Activated CD8-positive, alpha-beta memory T cell treated with anti-CD3 and anti-CD28 coated beads, Interleukin-2, amount 50 U/mL, for 48 hours (primary cell): ENCODE measurements around the gene GPR31.
A peak's percentile ranks its signal among the peaks of the same experiment; 100 is the strongest.

Experiments
- DNase-seq: peaks from one replicate; pipeline ENCODE4 v3.0.0-alpha.2; 2020

The GPR31 gene

DNA sequence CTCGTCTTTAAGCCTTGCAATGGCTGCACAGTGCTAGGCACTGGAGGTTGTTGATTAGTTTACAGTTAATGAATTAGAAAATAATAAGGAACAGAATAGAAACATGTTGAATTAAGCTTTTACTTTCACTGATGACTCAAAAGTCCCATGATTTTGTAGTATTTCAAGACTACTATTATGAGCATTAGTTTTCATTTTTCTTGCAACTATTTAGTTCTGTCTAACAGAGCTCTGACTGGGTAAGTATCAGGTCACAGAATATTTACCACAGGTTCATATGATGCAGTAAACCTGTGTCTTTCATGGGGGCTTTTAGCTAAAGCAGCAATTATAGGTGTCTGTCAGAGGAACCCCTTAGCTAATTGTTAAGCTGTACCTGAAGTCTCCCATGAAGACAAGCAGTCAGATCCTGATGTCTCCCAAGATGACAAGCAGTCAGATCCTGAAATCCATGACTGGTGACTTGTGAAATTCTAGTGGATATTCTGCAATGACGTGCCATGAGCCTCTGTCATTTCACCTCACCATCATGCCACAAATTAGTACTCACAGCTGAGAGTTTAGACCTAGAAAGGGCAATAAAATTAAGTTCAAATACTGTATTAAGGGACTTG, 8.2 kb upstream of the GPR31 start:
- no peak for DNase-seq

DNA sequence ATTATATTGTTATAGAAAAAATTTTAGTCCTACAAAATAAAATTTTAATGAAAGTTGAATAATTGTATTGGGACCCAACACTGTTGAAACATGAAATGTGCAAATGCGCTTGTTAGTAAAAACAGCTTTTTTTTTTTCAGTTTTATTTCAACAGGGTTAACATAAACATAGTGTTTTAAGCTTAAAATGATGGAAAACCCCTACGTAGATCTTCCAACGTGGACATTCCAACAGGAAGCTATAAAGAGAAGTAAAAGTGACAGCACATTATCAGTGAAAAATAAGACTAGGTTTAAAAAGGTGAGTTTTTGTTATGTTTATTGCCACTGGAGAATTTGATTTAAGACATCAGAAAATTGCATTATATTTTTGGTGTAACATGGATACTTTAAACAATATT, 6.5 kb upstream of the GPR31 start:
- DNase-seq = no peak

DNA sequence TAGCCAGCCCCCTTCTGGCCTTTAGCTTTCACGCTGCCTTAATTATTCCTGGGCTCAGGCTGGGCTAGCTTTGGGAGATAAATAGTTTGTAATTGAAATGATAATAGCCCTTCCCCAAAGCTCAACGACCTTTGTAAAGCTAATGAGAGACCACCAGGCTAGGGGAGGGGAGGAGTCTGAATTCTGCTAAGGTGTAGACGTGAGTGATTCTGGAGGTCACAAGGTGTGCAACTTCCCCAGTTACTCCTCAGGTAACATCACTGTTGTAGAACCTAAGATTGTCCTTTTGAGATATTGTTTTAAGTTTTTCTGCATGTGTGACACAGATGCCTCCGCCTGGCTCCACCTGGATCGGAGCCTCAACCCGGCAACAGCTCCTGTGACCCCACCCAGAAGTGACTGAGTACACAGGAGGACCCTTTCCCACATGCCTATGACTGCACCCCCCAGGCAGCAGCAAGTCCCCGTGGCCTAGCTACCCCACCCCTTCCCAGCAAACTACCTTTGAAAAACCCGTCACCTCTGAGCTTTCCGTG, 5.8 kb upstream of the GPR31 start:
- DNase-seq = no peak

DNA sequence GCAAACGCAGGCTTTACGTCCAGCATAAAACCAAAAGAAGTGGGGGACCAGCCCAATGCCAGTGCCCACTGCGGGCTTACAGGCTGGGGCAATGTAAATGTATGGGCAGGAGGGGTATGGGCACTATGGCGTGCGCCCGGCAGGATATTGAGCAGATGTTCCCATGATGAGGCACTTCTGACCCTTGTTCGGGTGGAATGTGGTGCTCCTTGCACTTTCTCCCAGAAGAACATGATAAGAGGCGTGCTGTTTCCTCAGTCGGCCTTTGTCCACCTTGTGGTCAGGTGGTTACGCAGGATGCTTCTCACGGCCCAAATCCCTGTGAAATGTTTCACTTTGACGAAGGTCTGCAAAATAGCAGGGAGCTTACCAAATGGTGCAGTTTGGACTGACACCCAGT, 4.8 kb upstream of the GPR31 start:
- DNase-seq = no peak

DNA sequence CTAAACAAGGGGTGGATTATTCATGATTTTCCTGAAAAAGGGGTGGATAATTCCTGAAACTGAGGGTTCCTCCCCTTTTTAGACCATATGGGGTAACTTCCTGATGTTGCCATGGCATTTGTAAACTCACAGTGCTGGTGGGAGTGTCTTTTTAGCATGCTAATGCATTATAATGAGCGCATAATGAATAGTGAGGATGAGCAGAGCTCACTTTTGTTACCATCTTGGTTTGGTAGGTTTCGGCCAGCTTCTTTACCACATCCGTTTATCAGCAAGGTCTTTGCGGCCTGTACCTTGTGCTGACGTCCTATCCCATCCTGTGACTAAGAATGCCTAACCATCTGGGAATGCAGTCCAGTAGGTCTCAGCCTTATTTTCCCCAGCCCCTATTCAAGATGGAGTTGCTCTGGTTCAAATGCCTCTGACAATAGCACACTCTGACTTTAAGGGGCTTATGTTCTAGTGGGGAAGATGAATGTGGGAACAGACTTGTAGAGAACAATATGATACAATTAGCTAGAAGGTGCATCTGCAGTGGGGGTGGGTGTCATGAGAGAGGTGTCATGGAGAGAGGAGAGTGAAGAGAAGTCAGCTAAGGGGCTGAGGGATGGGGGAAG, 4.2 kb upstream of the GPR31 start:
- no peak for DNase-seq

DNA sequence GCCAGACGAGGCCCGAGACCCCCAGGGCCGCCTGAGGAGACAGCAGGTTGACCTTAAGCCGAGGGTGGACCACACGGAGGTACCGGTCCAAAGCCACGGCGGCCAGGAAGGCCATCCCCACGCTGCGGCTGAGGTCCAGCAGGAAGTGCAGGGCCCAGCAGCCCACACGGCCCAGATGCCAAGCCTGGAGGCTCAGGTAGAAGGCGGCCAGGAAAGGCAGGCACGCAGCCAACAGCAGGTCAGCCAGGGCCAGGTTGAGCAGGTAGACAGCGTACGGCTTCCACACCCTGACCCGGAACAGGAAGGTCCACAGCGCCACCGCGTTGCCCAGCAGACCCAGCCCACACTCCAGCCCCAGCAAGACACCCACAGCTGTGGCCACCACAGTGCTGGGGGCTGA, 366 bp downstream of the GPR31 start:
- DNase-seq = no peak

DNA sequence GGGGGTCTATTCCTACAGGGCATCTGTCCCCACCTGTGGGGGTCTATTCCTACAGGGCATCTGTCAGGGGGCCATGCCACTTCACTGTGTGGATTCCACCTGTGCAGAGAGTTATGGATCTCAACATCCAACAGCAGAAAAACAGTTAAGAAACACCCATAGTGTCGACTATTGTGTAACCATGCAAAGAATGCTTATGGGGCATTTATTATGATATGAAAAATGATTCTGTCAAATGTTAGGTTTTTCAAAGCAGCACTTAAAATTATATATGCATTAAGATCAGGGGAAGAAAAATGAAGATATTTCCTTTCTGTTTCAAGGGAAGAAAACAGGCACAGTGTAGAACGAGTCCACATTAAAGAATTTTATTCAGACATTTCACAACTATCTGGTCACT, 2.9 kb downstream of the GPR31 start:
- DNase-seq = no peak

DNA sequence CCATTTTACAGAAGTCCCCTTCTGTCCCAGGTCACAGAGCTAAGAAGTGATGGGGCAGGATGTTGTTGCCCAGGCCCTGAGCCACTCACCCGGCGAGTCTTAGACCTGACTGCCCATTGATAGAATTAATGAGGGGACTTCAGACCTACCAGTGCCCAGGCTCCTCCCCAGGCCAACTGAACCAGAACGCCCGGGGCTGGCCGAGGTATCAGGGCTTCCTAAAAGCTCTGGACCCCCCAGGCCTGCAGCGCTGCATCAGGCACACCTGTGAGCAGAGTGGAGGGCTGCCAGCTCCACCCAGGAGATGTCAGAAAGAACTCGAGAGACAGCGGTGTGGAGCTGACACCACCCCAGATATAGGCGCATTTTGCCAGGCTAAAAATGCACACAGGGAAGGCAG, 3.5 kb downstream of the GPR31 start:
- DNase-seq = no peak

DNA sequence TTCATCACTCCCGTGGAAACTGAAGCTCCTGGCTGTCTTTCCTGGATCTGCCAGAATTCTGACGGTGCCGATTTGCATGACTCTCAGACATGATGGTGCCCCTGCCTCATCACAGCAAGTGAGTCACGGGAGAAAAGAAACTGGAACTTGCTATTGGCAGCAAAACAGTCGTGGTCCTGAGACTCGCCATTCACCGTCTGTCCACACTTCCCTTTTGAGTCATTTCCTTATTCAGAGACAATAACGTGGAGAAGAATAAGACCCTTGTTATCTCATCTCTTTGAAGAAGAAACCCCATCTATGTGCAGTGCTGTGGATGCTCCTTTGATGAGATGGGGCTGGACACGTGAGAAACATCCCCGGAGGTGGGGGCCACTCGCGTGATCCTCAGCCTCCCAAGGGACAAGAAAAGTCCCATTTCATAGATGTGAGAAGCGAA, 4.2 kb downstream of the GPR31 start:
- no peak for DNase-seq

DNA sequence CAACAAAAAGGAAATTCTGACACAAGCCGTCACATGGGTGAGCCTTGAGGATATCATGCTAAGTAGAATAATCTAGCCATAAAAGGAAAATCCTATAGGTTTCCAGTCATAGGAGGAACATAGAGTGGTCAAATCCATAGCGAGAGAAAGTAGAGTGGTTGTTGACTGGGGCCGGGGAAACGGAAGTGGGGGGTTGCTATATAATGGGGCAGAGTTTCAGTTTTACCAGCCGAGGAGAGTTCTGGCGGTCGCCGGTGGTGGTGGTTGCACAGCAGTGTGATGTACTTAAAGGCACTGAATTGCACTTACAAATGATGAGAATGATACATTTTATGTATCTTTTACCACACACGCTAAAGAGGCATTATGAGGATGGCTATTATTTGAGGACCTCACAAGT, 4.9 kb downstream of the GPR31 start:
- DNase-seq = no peak

DNA sequence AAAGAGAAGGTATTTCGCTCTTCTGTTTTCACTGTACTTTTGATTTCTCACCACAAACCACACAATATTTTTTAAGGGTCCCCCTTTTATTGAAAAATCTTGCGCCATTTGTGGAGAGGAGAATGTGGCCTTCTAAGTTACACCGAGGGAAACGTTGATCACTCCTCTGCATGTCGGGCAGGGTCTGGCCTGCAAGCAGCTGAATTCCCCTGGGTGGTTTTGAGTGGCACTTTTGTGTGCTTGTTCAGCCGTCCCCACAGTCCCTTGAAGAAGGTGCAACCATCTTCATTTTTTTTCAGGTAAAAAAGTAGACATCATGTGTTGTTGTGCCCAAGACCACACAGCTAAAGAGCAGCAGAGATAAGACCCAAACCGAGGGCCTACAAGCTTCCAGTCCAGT, 6.1 kb downstream of the GPR31 start:
- no peak for DNase-seq

DNA sequence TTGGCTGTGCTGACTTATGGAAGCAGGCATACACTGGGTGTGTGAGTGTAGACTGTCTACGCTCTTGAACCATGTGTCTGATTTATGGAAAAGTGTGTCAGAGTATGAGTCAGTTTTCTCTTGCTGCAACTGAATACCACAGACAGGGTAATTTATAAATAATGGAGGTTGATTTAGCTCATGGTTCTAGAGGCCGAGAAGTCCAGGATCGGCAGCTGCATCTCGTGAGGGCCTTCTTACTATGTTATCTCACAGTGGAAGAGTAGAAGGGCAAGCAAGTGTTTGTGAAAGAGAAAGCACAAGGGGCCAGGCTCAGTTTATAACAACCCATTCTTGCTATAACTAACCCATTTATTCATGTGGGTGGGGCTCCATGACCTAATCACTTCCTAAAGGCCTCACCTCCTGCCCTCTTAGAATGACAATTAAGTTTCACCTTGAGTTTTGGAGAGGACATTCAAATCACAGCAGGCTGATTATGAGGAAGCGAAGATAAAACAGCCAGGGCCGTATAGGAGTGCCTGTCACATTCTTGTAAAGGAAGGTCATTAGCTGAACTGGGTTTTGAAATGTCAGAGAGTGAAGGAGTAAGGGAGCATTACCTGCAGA, 6.7 kb downstream of the GPR31 start:
- no peak for DNase-seq

DNA sequence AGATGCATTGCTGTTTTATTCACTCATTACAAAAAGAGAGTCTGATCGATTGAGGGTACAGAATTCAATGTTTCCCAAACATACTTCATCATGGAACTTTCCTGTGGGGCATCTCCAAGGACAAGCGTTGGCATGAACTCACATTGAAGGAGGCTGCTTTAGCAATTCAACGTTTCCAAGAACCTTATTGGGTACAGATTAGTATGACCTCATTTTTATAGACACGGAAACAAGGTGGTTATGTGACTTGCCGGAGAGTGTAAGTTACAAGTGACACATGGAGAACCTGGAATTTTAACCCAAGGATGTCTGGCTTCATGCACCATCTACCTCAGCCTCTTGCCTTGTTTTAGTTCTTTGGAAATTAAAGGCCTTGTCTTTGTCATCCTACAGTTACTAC, 8.8 kb downstream of the GPR31 start:
- DNase-seq = no peak

DNA sequence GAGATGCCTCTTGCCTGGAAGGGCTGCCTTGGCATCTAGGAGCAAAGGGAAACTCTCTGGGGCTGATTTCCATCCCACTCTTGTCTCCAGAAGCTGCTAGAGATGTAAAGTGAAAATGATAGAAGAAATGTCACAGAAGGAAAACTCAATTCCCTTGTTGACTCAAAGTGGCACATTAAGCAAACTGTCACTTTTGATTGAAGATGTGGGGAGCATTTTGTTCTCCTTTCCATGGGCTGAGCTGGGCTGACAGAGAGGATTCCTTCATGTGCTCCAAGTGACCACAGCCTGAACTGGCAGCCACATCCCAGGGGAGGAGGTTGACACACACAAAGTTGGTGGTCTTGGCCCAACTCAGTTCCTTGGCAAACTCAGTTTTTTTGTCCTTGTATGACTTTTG, 9.8 kb downstream of the GPR31 start:
- DNase-seq = no peak

DNA sequence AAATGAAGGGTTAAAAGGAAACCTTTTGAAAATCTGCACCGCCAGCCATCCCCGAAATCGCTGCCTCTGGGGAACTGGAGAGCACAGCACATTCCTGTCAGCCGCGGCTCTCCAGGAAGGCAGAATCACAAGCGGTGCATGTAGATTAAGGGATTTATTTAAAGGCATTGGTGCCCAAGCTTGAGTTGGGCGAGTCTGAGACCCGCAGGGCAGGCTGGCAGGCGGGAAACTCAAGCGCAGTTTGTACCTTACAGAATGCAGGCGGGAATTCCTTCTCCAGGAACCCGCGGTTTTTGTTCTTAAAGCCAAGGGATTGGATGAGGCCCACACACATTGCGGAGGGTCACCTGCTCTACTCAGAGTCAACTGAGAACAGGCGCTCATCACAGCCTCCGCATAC, 10.8 kb downstream of the GPR31 start:
- no peak for DNase-seq

DNA sequence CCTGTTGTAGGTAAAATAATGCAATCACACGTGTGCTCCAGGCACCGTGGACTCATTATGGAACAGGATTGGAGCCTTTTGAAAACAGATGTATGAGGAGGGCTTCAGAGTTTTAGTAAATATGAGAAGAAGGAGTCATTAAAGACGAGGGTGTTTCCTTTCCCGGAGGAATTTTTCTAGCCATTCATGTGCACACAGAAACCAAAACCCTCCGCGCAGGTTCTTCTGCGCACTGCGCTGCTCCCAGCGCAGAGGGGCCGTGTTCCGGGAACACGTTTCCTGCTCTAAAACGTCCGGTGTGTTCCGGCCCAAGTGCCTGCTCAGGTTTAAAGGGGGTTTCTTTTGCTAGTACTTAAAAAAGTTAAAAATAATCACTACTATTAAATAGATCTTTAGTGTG, 11.6 kb downstream of the GPR31 start:
- no peak for DNase-seq

DNA sequence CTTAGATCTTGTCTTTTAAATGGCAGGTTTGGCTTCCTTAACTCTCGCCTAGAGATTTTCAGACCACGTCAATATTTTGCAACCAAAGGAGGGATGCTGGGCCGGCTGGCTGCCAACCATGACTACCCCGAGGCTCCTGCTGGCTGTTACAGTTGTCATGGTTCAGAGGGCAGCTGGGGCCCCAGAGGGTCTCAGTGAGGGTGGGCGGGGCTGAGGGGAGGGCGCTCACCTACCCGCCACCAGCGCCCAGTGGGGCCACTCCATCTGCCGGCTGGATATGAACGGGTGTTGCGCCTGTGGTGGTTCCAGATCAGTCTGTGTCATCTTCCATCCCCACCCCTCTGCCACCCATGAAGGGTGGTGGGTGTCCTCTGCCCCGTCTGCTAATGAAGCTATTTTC, 12.3 kb downstream of the GPR31 start:
- DNase-seq = no peak

DNA sequence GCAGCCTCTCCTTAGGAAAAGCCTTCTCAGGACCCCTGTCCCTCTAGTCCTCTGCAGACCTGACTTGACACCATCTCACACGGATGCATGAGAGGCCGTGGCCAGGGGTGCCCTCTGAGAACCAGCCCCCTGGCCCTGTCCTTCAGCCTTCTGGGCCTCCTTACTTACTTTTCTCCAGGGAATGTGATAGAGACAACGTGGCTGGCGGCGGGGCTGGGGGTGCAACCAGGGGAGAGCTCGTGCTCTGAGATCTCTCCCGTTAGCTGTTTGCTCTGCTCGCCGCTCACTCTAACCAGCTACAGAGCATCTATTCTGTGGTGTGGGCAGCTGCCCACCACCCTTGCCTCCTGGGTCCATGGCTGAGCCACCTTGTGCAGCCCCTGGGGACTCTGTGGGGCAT, 14.7 kb downstream of the GPR31 start:
- no peak for DNase-seq

DNA sequence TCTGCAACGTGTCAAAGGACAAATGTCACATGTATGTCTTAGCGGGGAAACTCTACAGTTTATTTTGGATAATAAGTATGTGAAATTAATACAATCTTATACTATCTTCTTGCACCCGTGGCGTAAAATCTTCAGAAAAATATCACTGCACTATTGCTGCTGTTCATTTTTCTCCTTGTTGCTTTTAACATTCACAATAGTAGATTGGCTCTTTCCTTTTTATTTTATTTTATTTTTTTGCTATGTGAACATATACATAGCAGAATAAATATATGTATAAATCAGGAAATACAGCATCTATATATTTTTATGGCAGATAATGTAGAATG, 15.4 kb downstream of the GPR31 start:
- DNase-seq = no peak

DNA sequence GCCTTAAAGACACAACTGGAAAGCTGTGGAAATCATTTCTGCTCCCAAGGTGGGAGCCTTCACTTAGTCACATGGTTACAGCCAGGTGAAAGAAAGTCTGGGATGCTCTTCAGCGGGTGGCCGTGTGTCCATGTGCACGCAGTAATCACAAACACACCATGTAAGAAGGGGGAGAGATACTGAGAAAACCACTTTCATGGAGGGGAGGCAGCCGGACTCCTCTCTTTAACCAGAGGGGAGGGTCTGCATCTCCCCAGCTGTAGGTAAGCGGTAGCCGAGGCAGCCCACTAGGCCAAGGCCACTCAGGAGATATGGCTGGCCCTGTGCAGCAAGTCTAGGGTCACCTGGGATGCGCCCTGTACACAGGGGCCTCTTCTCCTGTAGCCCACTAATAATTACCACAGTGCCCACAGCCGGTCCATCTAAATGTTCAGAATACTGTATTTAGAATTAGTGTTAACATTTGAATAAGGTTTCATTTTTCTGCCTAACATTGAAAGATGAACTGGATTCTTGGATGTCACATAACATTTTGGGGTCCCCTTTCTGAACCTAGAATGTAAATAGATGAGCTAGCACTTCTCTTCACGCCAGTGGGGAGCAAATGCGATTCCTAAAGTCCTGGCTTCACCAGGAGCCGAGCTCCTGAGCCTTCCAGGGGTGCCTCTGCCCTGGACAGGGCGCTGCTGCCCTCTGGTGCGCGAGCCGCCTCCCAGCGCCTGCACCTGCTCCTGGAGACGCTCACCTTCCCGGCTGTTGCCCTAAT, 15.9 kb downstream of the GPR31 start:
- DNase-seq = peak; percentile 64

DNA sequence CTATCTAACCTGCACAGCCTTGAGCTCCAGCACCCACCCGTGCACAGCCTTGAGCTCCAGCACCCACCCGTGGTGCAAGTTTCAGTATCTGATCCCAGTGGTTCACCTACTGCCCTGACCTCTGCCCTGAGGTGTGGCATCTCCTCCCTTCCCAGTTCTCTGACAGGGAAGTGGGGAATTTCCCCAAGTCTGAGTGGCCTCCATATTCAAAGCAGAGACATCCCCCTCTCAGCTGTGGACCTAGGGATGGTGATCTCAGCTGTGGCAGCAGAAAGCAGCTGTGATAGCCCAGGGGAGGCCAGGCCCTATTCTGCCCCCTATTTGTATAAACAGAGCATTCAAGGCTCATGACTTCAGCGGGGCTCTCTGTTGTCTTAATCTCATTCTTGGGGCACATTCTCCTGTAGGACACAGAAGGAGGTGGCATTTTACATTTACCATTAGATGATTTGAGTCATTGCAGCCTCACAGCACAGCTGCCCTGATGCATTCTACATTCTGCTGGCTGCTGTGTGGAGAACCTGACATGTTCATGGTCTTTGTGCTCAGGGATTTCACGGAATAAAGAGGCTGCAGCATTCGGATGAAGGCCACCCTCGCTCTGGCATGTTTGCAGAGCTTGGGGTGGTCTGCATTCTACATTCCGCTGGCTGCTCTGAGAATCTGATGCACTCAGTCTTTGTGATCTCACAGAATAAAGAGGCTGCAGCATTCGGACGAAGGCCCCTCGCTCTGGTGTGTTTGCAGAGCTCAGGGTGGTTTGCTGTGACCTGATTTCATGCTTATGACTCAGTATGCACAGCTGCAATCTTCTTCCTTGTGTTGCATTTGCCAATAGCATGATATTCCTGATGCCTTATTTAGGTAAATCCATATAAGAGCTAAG, 16.9 kb downstream of the GPR31 start:
- no peak for DNase-seq

DNA sequence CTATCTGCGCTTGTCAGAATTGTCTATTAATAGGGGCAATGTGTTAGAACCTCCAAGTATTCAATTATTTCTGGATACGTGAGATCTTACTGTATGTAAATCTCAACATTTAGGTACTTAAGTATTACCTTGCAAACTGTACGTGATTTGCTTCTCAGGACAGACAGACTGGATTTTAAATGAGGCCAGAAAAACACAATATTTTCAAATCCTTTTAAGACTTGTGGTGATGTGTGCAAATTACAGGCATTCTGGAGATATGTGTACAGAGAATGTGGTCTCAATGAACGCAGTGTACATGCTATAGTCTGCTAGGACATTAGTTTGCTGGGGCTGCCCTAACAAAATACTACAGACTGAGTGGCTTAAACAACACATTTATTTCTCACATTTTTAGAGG, 18.0 kb downstream of the GPR31 start:
- DNase-seq = no peak

DNA sequence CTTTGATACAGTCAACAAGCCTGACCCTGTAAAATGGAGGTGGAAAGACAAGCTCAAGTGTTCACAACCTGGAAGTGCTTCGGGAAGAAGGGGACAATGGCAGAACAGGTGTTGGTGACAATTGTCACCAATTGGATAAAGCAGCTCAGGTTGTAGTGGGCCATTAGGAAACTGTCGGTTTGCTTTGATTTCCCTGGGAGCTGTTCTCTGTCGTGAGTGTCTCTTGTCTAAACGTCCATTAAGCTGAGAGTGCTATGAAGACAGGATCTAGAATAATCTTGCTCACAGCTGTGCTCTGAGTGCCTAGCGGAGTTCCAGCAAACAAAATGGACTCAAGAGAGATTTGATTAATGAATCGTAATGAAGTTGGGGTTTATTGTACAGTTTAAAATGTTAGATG, 19.9 kb downstream of the GPR31 start:
- no peak for DNase-seq
